ACC112 (cell line): Measurements from ENCODE around the gene ADAMTS17.

Source experiments
- H2AFZ ChIP-seq: fragments of 200-600 bp; sonication (generic); one replicate; pipeline ENCODE4 v1.6.0; 2017; ENCODE audit warnings: antibody characterized with exemption, low read length; ENCODE audit not compliant: unreplicated experiment
- H3K27ac ChIP-seq: fragments of 200-600 bp; sonication (generic); 2 replicates; pipeline ENCODE4 v1.5.1; 2014; ENCODE audit warnings: low read depth, mild to moderate bottlenecking, antibody characterized with exemption, low read length, moderate library complexity
- H3K27me3 ChIP-seq: fragments of 200-600 bp; sonication (generic); 2 replicates; pipeline ENCODE4 v1.6.1; 2014; ENCODE audit warnings: mild to moderate bottlenecking, antibody characterized with exemption, low read length, moderate library complexity, mixed read lengths; ENCODE audit not compliant: insufficient read depth
- H3K36me3 ChIP-seq: fragments of 200-600 bp; sonication (generic); 2 replicates; pipeline ENCODE4 v1.6.1; 2016; ENCODE audit warnings: mild to moderate bottlenecking, antibody characterized with exemption, low read length, moderate library complexity, mixed read lengths; ENCODE audit not compliant: insufficient read depth
- H3K4me1 ChIP-seq: fragments of 200-600 bp; sonication (generic); one replicate; pipeline ENCODE4 v1.6.1; 2016; ENCODE audit warnings: low read length, mixed read lengths; ENCODE audit not compliant: insufficient read depth, unreplicated experiment, control insufficient read depth
- H3K4me3 ChIP-seq: fragments of 200-600 bp; sonication (generic); 2 replicates; pipeline ENCODE4 v1.5.1; 2014; ENCODE audit warnings: mild to moderate bottlenecking, low read depth, low read length
- H3K79me2 ChIP-seq: fragments of 200-600 bp; sonication (generic); one replicate; pipeline ENCODE4 v1.6.0; 2016; ENCODE audit warnings: low read length; ENCODE audit not compliant: control insufficient read depth, unreplicated experiment, insufficient read depth

The ADAMTS17 gene

DNA sequence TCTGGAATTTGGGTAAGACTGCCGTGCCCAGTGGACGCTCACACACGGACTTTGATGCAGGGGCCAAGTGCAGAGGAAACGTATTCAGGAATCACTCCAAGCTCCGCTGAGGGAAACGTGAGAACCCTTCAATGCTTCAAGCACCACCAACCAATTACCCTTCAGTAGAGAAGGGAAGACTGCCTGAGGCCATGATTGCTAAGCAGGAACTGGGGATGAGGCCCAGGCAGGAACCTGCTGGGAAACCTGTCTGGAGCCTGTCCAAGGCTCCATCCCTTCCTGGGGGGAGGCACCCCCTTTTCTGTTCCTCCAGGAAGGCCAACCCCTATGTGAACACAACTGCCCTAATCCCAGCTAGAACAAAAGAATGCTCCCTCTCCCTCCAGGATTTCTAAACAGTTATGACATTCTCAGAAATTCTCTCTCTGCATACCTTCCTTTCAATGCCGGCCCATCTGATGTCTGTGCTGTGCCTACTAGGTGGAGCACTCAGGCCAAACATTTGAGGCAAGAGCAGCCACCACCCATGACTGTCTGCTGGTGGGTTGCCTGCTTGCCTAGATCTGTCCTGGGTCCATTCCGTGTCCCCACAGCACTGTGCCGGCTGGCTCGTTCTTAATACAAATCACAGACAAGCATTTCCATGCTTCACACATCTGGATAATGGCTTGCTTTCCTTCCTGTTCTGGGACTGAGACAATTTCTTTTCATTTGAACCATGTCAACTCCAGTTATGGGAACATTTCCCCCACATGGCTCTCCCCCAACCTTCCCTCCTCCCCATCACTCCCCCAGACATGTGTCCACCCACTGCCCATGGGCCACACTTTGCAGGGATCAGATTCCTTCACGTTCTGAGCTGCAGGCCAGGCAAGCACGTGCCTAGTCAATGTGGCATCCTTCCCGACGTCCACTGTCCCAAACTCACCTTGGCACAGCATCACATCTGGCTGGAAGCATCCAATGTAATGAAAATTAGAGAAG, 149.4 kb downstream of the ADAMTS17 start:
- H2AFZ ChIP-seq: no peak overlapping the region
- H3K4me1 ChIP-seq: no peaks in the 10 kb centered on the region
- no peak overlapping the region for H3K4me3 ChIP-seq
- no peak overlapping the region for H3K27ac ChIP-seq
- no peaks in the 10 kb centered on the region for H3K79me2 ChIP-seq
- H3K36me3 ChIP-seq: no peaks in the 10 kb centered on the region
- no peaks in the 10 kb centered on the region for H3K27me3 ChIP-seq

DNA sequence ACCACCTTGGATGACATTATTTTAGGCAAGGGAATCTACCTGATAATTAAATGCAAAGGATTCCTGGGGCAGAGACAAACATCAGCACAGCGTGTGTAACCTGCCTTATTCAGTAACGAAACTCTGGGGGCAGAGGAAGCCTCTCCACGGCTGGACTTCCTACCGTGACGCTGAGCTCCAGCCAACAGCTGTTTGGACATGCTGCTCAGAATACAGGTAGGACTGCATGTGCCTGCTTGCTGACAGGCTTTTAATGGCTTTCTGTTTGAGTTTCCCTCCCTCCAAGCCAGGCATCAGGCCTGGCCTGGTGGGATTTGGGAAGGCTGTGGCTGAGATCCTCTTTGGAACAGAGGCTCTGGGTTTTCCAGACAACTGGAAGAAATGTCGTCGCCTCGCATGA, 150.6 kb downstream of the ADAMTS17 start:
- Histone ChIP-seq H3K4me3 (no peak overlapping the region), H3K36me3 (no peaks in the 10 kb centered on the region), H3K79me2 (no peaks in the 10 kb centered on the region), H3K27ac (no peak overlapping the region), H3K27me3 (no peaks in the 10 kb centered on the region), H3K4me1 (no peaks in the 10 kb centered on the region), H2AFZ (no peak overlapping the region)

DNA sequence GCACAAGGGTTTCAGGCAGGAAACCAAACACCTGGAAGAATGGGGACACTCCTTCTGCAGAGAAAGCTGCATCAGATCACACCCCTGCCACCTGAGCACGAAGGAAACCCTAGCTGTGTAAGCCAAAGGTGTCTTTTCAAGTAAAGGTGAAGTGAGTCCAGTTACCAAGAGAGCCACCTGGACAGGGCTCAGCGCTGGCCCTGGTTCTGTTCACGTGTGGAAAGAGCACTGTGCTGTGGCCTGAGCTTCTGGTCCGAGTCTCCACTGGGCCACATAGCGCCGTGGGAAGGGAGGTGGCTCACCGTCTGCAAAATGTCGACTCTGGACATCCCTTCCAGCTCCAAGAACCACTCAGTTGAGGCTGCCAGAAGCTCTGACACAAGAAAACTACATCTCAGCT, 151.1 kb downstream of the ADAMTS17 start:
- Histone ChIP-seq H2AFZ (no peak overlapping the region), H3K4me3 (no peak overlapping the region), H3K36me3 (no peaks in the 10 kb centered on the region), H3K27ac (no peak overlapping the region), H3K79me2 (no peaks in the 10 kb centered on the region), H3K27me3 (no peaks in the 10 kb centered on the region), H3K4me1 (no peaks in the 10 kb centered on the region)

DNA sequence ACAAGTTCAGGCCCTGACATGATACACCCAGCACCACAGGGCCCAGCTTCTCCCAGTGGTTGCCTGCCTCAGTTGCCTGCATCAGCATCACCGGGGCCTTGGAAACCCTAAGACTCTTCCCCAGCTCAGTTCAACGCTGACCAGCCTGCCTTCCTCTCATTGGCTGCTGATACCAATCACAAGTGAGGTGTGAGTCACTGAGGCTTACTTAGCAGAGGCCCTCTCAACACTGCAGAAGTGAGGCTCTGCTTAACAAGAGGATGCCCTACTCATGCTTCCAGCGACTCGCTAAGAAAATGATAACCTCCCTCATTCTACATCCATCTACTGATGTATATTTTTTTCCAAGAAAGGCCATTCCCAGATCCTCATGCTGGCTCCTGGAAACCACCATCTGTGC, 151.9 kb downstream of the ADAMTS17 start:
- H3K27ac ChIP-seq: no peak overlapping the region
- no peaks in the 10 kb centered on the region for H3K4me1 ChIP-seq
- no peaks in the 10 kb centered on the region for H3K79me2 ChIP-seq
- H3K36me3 ChIP-seq: no peaks in the 10 kb centered on the region
- H2AFZ ChIP-seq: no peak overlapping the region
- H3K4me3 ChIP-seq: no peak overlapping the region
- H3K27me3 ChIP-seq: no peaks in the 10 kb centered on the region

DNA sequence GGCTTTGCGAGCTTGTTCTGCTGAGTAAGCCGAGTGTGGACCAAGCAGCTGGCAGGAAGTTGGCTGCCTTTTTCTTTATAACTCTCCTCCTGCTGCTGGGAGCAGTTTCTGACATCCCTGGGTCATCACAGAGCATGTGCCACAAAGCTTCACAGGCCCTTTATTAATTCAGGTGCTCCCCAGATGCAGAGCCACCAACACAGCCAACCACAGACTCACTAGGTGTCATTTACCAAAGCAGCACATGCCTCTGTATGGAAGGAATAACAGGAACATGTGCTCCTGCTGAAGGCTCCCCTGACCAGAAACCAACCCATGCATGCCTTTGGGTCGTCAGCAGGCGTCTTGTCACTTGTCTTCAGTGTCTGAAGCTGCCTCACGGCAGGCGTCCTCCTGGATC, 152.5 kb downstream of the ADAMTS17 start:
- H2AFZ ChIP-seq: no peak overlapping the region
- H3K36me3 ChIP-seq: no peaks in the 10 kb centered on the region
- no peaks in the 10 kb centered on the region for H3K4me1 ChIP-seq
- H3K4me3 ChIP-seq: no peak overlapping the region
- no peak overlapping the region for H3K27ac ChIP-seq
- H3K27me3 ChIP-seq: no peaks in the 10 kb centered on the region
- no peaks in the 10 kb centered on the region for H3K79me2 ChIP-seq

DNA sequence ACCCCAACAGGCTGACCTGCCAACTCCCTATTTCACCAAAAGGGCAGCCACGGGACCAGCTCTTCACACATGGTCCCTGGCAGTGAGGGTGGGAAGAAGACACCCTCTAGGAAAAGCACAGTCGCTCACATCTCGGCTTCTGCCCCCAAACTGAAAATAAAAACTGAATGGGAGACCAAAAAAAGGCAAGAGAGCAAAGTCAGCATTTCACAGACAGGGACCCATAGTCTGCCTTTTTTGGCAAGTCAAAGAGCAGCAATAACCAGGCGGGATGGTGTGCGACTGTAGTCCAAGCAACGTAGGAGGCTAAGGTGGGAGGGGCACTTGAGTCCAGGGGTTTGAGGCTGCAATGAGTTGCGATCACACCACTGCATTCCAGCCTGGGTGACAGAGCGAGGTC, 154.1 kb downstream of the ADAMTS17 start:
- Histone ChIP-seq H2AFZ (no peak overlapping the region), H3K27me3 (no peaks in the 10 kb centered on the region), H3K79me2 (no peaks in the 10 kb centered on the region), H3K4me3 (no peak overlapping the region), H3K36me3 (no peaks in the 10 kb centered on the region), H3K4me1 (no peaks in the 10 kb centered on the region), H3K27ac (no peak overlapping the region)

DNA sequence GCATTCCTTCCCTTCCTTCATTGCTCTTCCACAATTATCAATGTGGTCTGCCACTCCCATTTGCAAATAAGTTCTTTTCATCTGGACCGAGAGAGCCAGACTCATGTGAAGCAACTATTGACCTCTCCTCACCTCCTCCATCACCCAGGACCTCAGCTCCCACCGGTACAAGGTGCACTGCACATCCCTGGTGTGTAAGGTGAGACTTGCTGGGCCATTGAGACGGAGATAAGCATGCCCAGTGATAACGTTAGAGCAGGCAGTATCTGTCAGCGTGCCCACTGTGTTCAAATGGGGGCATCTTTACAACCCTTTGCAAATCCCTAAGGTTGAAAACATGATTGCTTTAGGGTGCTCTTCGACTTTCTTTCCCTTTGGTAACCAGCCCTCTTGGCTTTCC, 154.8 kb downstream of the ADAMTS17 start:
- H3K27ac ChIP-seq: no peak overlapping the region
- H2AFZ ChIP-seq: no peak overlapping the region
- H3K27me3 ChIP-seq: no peaks in the 10 kb centered on the region
- no peaks in the 10 kb centered on the region for H3K4me1 ChIP-seq
- H3K79me2 ChIP-seq: no peaks in the 10 kb centered on the region
- no peaks in the 10 kb centered on the region for H3K36me3 ChIP-seq
- H3K4me3 ChIP-seq: no peak overlapping the region

DNA sequence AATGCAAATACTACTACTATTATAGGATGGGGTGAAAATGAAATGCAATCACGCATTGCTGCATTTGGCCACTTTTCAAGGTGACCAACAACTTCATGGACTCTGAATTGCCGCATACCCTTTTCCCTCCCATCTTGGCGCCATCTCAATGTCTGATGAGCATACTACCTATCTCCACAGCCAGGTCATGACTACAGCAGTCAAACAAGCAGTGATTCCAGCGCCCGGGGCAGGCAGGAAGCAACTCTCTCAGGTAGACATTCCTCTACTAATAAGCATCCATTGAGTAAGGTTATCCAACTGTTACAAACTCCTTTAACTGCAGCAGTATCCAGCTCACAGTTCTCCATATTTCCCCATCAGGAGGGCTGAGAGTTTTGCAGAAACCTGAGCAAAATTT, 155.4 kb downstream of the ADAMTS17 start:
- H3K36me3 ChIP-seq: no peaks in the 10 kb centered on the region
- no peak overlapping the region for H3K4me3 ChIP-seq
- H3K27ac ChIP-seq: no peak overlapping the region
- H3K27me3 ChIP-seq: no peaks in the 10 kb centered on the region
- no peaks in the 10 kb centered on the region for H3K4me1 ChIP-seq
- H3K79me2 ChIP-seq: no peaks in the 10 kb centered on the region
- H2AFZ ChIP-seq: no peak overlapping the region

- H3K27ac ChIP-seq: no peak overlapping the region
- H3K27me3 ChIP-seq: no peaks in the 10 kb centered on the region
- H3K36me3 ChIP-seq: no peaks in the 10 kb centered on the region
- no peaks in the 10 kb centered on the region for H3K4me1 ChIP-seq
- H2AFZ ChIP-seq: no peak overlapping the region
- H3K79me2 ChIP-seq: no peaks in the 10 kb centered on the region
- H3K4me3 ChIP-seq: no peak overlapping the region
Measured at GRCh38 chr15:100183921-100184495, 157.8 kb downstream of the ADAMTS17 start.

DNA sequence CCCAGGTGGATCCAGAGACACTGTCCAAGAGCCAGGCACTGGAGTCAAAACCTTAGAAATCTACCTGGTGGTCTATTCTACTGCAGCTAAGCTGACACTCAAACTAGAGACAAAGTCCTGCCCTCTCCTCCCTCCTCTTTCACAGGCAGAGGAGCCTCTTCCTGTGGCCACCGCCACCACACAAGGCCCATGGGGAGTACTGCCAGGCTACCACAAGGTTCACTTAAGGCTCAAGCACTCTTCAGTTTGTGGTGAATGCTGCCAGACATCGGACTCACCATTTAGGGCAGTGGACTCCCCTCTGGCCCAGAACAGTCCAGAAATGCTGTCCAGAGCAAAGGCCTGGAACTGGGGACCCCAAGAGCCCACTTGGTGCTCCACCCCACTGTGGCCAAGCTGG, 160.9 kb downstream of the ADAMTS17 start:
- no peaks in the 10 kb centered on the region for H3K79me2 ChIP-seq
- H2AFZ ChIP-seq: no peak overlapping the region
- no peaks in the 10 kb centered on the region for H3K36me3 ChIP-seq
- no peak overlapping the region for H3K27ac ChIP-seq
- H3K27me3 ChIP-seq: no peaks in the 10 kb centered on the region
- no peaks in the 10 kb centered on the region for H3K4me1 ChIP-seq
- no peak overlapping the region for H3K4me3 ChIP-seq
